Thyroid gland (tissue), 4 donors: ENCODE results near the gene JMJD1C.
A peak's percentile ranks its signal among the peaks of the same experiment; 100 is the strongest.

ENCODE experiments used
- CTCF ChIP-seq, 6 experiments: fragments of 200-600 bp in 3 of 6; fragments of 450-650 bp in 3 of 6; sonication (generic) in 3 of 6; IDR thresholded peaks; one replicate each; pipeline ENCODE4 v1.5.1; 2016 to 2019; ENCODE audit warnings: antibody characterized with exemption in 6 of 6, mild to moderate bottlenecking in 2 of 6, inconsistent platforms in 1 of 6, moderate library complexity in 1 of 6
- POLR2A ChIP-seq, 2 donors: fragments of 450-650 bp; IDR thresholded peaks; one replicate each; pipeline ENCODE4 v1.6.1; 2017; ENCODE audit warnings: antibody characterized with exemption in 2 of 2, mild to moderate bottlenecking in 2 of 2, moderate library complexity in 1 of 2

GRCh38 chr10:63208986-63209385, 256.8 kb downstream of the JMJD1C start:
- peak in 1 of 2 donors; percentile 27 for TF ChIP-seq POLR2A (IDR thresholded peaks at IDR 0.05)
- TF ChIP-seq CTCF (IDR thresholded peaks at IDR 0.05) = no peak
